ENCODE measurements around the gene WNT6. TPM values are rescaled to one million over a fixed set of nuclear protein-coding genes. Genes with fewer than 3 reads are reported as not detected.
A peak's percentile ranks its signal among the peaks of the same experiment; 100 is the strongest.

The WNT6 gene
- total RNA-seq, 4 donors from 2014 or later: 1.3 to 4.2 (median 4.0) TPM

- ATAC-seq: no peak
- H3K9me3 ChIP-seq: no peaks in the 10 kb centered on the region
- H3K27me3 ChIP-seq: peaks cover 97% of the 10 kb centered on the region
- H3K4me1 ChIP-seq: peaks cover 0 to 32% (median 15%) of the 10 kb centered on the region in 3 donors
- WGBS, 2 donors (ENCODE audit: low coverage in 1 of 2): 3 to 8% methylated on average over 13 to 31 of the region's 51 CpGs
- peak overlapping the region in 1 of 2 donors; percentile 51 for H3K4me3 ChIP-seq
- H3K27ac ChIP-seq: peak overlapping the region in 1 of 4 donors; percentile 34
- no peak for TF ChIP-seq POLR2AphosphoS5 (IDR thresholded peaks at IDR 0.05)
- no peak for TF ChIP-seq POLR2A (IDR thresholded peaks at IDR 0.05)
- no peak for TF ChIP-seq EP300 (IDR thresholded peaks at IDR 0.05)
- TF ChIP-seq CTCF (IDR thresholded peaks at IDR 0.05): no peak
- H3K36me3 ChIP-seq: no peaks in the 10 kb centered on the region
Measured at GRCh38 chr2:218858671-218859555, 692 bp upstream of the WNT6 start.

GRCh38 chr2:218859988-218860831 lies 605 bp downstream of the WNT6 start:
- no peaks in the 10 kb centered on the region for H3K36me3 ChIP-seq
- TF ChIP-seq EP300 (IDR thresholded peaks at IDR 0.05): no peak
- no peak for TF ChIP-seq POLR2AphosphoS5 (IDR thresholded peaks at IDR 0.05)
- no peak for TF ChIP-seq POLR2A (IDR thresholded peaks at IDR 0.05)
- no peak for TF ChIP-seq CTCF (IDR thresholded peaks at IDR 0.05)
- H3K4me3 ChIP-seq: peak overlapping the region in 1 of 2 donors; percentile 51
- WGBS, 2 donors (ENCODE audit: low coverage in 1 of 2): 0 to 1% methylated on average over 4 to 8 of the region's 47 CpGs
- peak overlapping the region in 3 of 4 donors; percentile 1 to 48 (median 29) for H3K27ac ChIP-seq
- H3K4me1 ChIP-seq: peaks cover 0 to 32% (median 15%) of the 10 kb centered on the region in 3 donors
- peak; percentile 15 for ATAC-seq
- H3K9me3 ChIP-seq: no peaks in the 10 kb centered on the region
- H3K27me3 ChIP-seq: peaks cover 100% of the 10 kb centered on the region

GRCh38 chr2:218860950-218861381 lies 1.4 kb downstream of the WNT6 start:
- peak; percentile 49 for ATAC-seq
- peak overlapping the region in 1 of 4 donors; percentile 1 for H3K27ac ChIP-seq
- H3K4me3 ChIP-seq: peak overlapping the region in 1 of 2 donors; percentile 51
- TF ChIP-seq POLR2AphosphoS5 (IDR thresholded peaks at IDR 0.05) (no peak), EP300 (IDR thresholded peaks at IDR 0.05) (no peak), CTCF (IDR thresholded peaks at IDR 0.05) (no peak), POLR2A (IDR thresholded peaks at IDR 0.05) (no peak)
- H3K27me3 ChIP-seq: peaks cover 100% of the 10 kb centered on the region
- H3K36me3 ChIP-seq: no peaks in the 10 kb centered on the region
- peaks cover 0 to 32% (median 15%) of the 10 kb centered on the region in 3 donors for H3K4me1 ChIP-seq
- WGBS, 2 donors (ENCODE audit: low coverage in 1 of 2): 0% methylated on average over 1 of the region's 21 CpGs
- no peaks in the 10 kb centered on the region for H3K9me3 ChIP-seq

- WGBS, 2 donors (ENCODE audit: low coverage in 1 of 2): 30 to 67% methylated on average over 3 to 6 of the region's 7 CpGs
- Histone ChIP-seq H3K36me3 (no peaks in the 10 kb centered on the region), H3K4me3 (no peak overlapping the region), H3K27me3 (peaks cover 100% of the 10 kb centered on the region), H3K27ac (no peak overlapping the region), H3K9me3 (no peaks in the 10 kb centered on the region), H3K4me1 (peaks cover 0 to 32% (median 15%) of the 10 kb centered on the region in 3 donors)
- ATAC-seq: no peak
- TF ChIP-seq POLR2A (IDR thresholded peaks at IDR 0.05) (no peak), CTCF (IDR thresholded peaks at IDR 0.05) (no peak), POLR2AphosphoS5 (IDR thresholded peaks at IDR 0.05) (no peak), EP300 (IDR thresholded peaks at IDR 0.05) (no peak)
Measured at GRCh38 chr2:218861645-218862318, 2.2 kb downstream of the WNT6 start.
